ENCODE data around the gene SNX7. TPM values are rescaled to one million over a fixed set of nuclear protein-coding genes. Genes with fewer than 3 reads are reported as not detected.

The SNX7 gene
- total and polyA plus RNA-seq, 2 donors (not counting 1 experiment from before 2014, with no cell fraction given), result not detected

- Histone ChIP-seq H3K9ac (ENCODE audit: low read length) (peak overlapping the region; percentile 52), H3K4me2 (replicated peaks; ENCODE audit: low read depth, low read length, poor library complexity, severe bottlenecking) (peak overlapping the region; percentile 73), H3K4me3 (ENCODE audit: control extremely low read depth in 1 of 5, extremely low read depth in 1 of 5, insufficient read depth in 1 of 5, low read depth in 2 of 5, low read length in 4 of 5) (peak overlapping the region in 2 of 5 experiments; percentile 28 to 59), H2AFZ (ENCODE audit: insufficient read depth, low read depth, low read length, poor library complexity, severe bottlenecking) (peak overlapping the region; percentile 78), H3K4me1 (ENCODE audit: control insufficient read depth in 2 of 2, insufficient read depth in 2 of 2, low read length in 2 of 2) (peaks cover 8% of the 10 kb centered on the region in 2 donors), H4K20me1 (ENCODE audit: control insufficient read depth, insufficient read depth, low read length, poor library complexity, severe bottlenecking) (no peaks in the 10 kb centered on the region), H3K27ac (ENCODE audit: low read length in 2 of 2) (no peak overlapping the region), H3K9me3 (ENCODE audit: control extremely low read depth in 1 of 3, control insufficient read depth in 2 of 3, insufficient read depth in 1 of 3, low read length in 2 of 3) (no peaks in the 10 kb centered on the region), H3K27me3 (replicated peaks in 1 of 4; ENCODE audit: control extremely low read depth in 1 of 4, control insufficient read depth in 3 of 4, insufficient read depth in 4 of 4, low read length in 3 of 4) (peaks cover 0 to 30% (median 11%) of the 10 kb centered on the region in 4 experiments), H3K79me2 (ENCODE audit: control insufficient read depth, insufficient read depth, low read length) (no peaks in the 10 kb centered on the region), H3K36me3 (replicated peaks in 1 of 2; ENCODE audit: control extremely low read depth in 1 of 2, control insufficient read depth in 1 of 2, extremely low read depth in 1 of 2, insufficient read depth in 2 of 2, low read length in 1 of 2) (no peaks in the 10 kb centered on the region)
- DNase-seq (no peak), ATAC-seq (ENCODE audit: low read depth) (no peak)
- intact Hi-C loops (cut with micrococcal nuclease), result no loop called here
- peak overlapping the region; percentile 74 for H3K4me3 Mint-ChIP-seq
- peaks cover 15% of the 10 kb centered on the region for H3K4me1 Mint-ChIP-seq
- peaks cover 41% of the 10 kb centered on the region for H3K27me3 Mint-ChIP-seq
- CTCF ChIA-PET, result no interaction called here
- H3K9me3 Mint-ChIP-seq (ENCODE audit: insufficient read depth), result no peaks in the 10 kb centered on the region
- TF ChIP-seq EZH2 (IDR thresholded peaks at IDR 0.05; ENCODE audit: borderline replicate concordance, insufficient read depth, low read depth, low read length, poor library complexity, severe bottlenecking), result no peak
- no peak for TF ChIP-seq CTCF (IDR thresholded peaks at IDR 0.05)
- no peak overlapping the region for H3K27ac Mint-ChIP-seq
- 10% methylated on average over 21 of the region's 25 CpGs for WGBS (ENCODE audit: insufficient coverage)
- POLR2A ChIA-PET, result no interaction called here
These were observed 479 bp upstream of the SNX7 start for GRCh38 chr1:98660940-98661543.

GRCh38 chr1:98662356-98662670 lies 792 bp downstream of the SNX7 start:
- peaks cover 41% of the 10 kb centered on the region for H3K27me3 Mint-ChIP-seq
- TF ChIP-seq EZH2 (IDR thresholded peaks at IDR 0.05; ENCODE audit: borderline replicate concordance, insufficient read depth, low read depth, low read length, poor library complexity, severe bottlenecking) (no peak), CTCF (IDR thresholded peaks at IDR 0.05) (no peak)
- CTCF ChIA-PET, result no interaction called here
- H3K4me1 Mint-ChIP-seq, result peaks cover 15% of the 10 kb centered on the region
- Histone ChIP-seq H3K79me2 (ENCODE audit: control insufficient read depth, insufficient read depth, low read length) (no peaks in the 10 kb centered on the region), H4K20me1 (ENCODE audit: control insufficient read depth, insufficient read depth, low read length, poor library complexity, severe bottlenecking) (no peaks in the 10 kb centered on the region), H2AFZ (ENCODE audit: insufficient read depth, low read depth, low read length, poor library complexity, severe bottlenecking) (peak overlapping the region; percentile 78), H3K36me3 (replicated peaks in 1 of 2; ENCODE audit: control extremely low read depth in 1 of 2, control insufficient read depth in 1 of 2, extremely low read depth in 1 of 2, insufficient read depth in 2 of 2, low read length in 1 of 2) (no peaks in the 10 kb centered on the region), H3K4me2 (replicated peaks; ENCODE audit: low read depth, low read length, poor library complexity, severe bottlenecking) (peak overlapping the region; percentile 73), H3K9ac (ENCODE audit: low read length) (peak overlapping the region; percentile 52), H3K27ac (ENCODE audit: low read length in 2 of 2) (peak overlapping the region in 1 of 2 donors; percentile 34), H3K4me3 (ENCODE audit: control extremely low read depth in 1 of 5, extremely low read depth in 1 of 5, insufficient read depth in 1 of 5, low read depth in 2 of 5, low read length in 4 of 5) (peak overlapping the region in 3 of 5 experiments; percentile 44 to 59 (median 52)), H3K27me3 (replicated peaks in 1 of 4; ENCODE audit: control extremely low read depth in 1 of 4, control insufficient read depth in 3 of 4, insufficient read depth in 4 of 4, low read length in 3 of 4) (peaks cover 0 to 30% (median 11%) of the 10 kb centered on the region in 4 experiments), H3K4me1 (ENCODE audit: control insufficient read depth in 2 of 2, insufficient read depth in 2 of 2, low read length in 2 of 2) (peaks cover 8% of the 10 kb centered on the region in 2 donors), H3K9me3 (ENCODE audit: control extremely low read depth in 1 of 3, control insufficient read depth in 2 of 3, insufficient read depth in 1 of 3, low read length in 2 of 3) (no peaks in the 10 kb centered on the region)
- WGBS (ENCODE audit: insufficient coverage), result 0% methylated on average over 3 of the region's 6 CpGs
- peak overlapping the region; percentile 62 for H3K4me3 Mint-ChIP-seq
- H3K27ac Mint-ChIP-seq, result no peak overlapping the region
- H3K9me3 Mint-ChIP-seq (ENCODE audit: insufficient read depth), result no peaks in the 10 kb centered on the region
- DNase-seq (no peak), ATAC-seq (ENCODE audit: low read depth) (no peak)
- intact Hi-C loops (cut with micrococcal nuclease), result no loop called here
- POLR2A ChIA-PET, result no interaction called here
